Panc1 (cell line): ENCODE results near the gene PVALB. TPM values are rescaled to one million over a fixed set of nuclear protein-coding genes. Genes with fewer than 3 reads are reported as not detected.

Source experiments
- ATAC-seq: fragments of 200-7000 bp; cut with Tn5 transposase; 2 replicates; pipeline ENCODE4 v1.9.1; 2020; ENCODE audit warnings: mild to moderate bottlenecking, moderate library complexity
- BruUV-seq: library from RNA; stranded (reverse); fragments of 400-500 nt; replicated peaks from 2 replicates; lab custom pipeline; 2021; lab: Mats Ljungman, UMichigan
- CTCF ChIA-PET: fragments of 300-600 bp; sonication (Branson Sonifier 250); formaldehyde crosslinking; loops from one replicate; lab custom pipeline; 2022; ENCODE audit warnings: antibody characterized with exemption; lab: Charles Lee
- POLR2A ChIA-PET: fragments of 300-600 bp; sonication (Branson Sonifier 250); formaldehyde crosslinking; loops from one replicate; lab custom pipeline; 2022; ENCODE audit warnings: antibody characterized with exemption; lab: Charles Lee
- DNase-seq: peaks from one replicate; pipeline ENCODE4 v3.0.0-alpha.2; 2010; ENCODE audit warnings: low read depth, low spot score
- H3K27ac ChIP-seq: 2 replicates; pipeline ENCODE4 v1.5.1; 2011; ENCODE audit warnings: mild to moderate bottlenecking, low read length, inconsistent platforms
- H3K27me3 ChIP-seq: fragments of 200-500 bp; sonication (Bioruptor generic); 2 replicates; pipeline ENCODE4 v1.6.0; 2014; ENCODE audit warnings: low read length, inconsistent platforms; ENCODE audit not compliant: control insufficient read depth, insufficient read depth
- H3K36me3 ChIP-seq: fragments of 200-500 bp; sonication (Bioruptor generic); 2 replicates; pipeline ENCODE4 v1.5.1; 2014; ENCODE audit warnings: inconsistent platforms, mild to moderate bottlenecking, low read length, moderate library complexity; ENCODE audit not compliant: control insufficient read depth, insufficient read depth
- H3K4me1 ChIP-seq: 2 replicates; pipeline ENCODE4 v1.5.1; 2011; ENCODE audit warnings: inconsistent platforms, mild to moderate bottlenecking, low read length, moderate library complexity; ENCODE audit not compliant: control insufficient read depth, insufficient read depth
- H3K4me3 ChIP-seq, 2 experiments: 2 replicates each; pipeline ENCODE4 v1.5.1; 2011 to 2012; ENCODE audit warnings: low read depth in 2 of 2, low read length in 2 of 2, mild to moderate bottlenecking in 2 of 2, inconsistent platforms in 1 of 2, moderate library complexity in 1 of 2
- H3K9me3 ChIP-seq: fragments of 200-500 bp; sonication (Bioruptor generic); 2 replicates; pipeline ENCODE4 v1.5.1; 2014; ENCODE audit warnings: low read depth, mild to moderate bottlenecking, inconsistent platforms, low read length, moderate library complexity; ENCODE audit not compliant: control insufficient read depth, insufficient read depth
- CTCF ChIP-seq: fragments of 450-650 bp; IDR thresholded peaks from 2 replicates; pipeline ENCODE4 v1.5.1; 2017; ENCODE audit warnings: mild to moderate bottlenecking
- POLR2AphosphoS5 ChIP-seq: IDR thresholded peaks from 2 replicates; pipeline ENCODE4 v1.6.1; 2012; ENCODE audit warnings: mild to moderate bottlenecking, low read depth, low read length, moderate library complexity
- REST ChIP-seq, 2 experiments: IDR thresholded peaks; 2 replicates each; pipeline ENCODE4 v1.6.1; 2011 to 2012; ENCODE audit warnings: low read depth in 2 of 2, control low read depth in 1 of 2, low read length in 1 of 2, mild to moderate bottlenecking in 1 of 2, moderate library complexity in 1 of 2; ENCODE audit not compliant: insufficient read depth in 1 of 2
- SIN3A ChIP-seq: IDR thresholded peaks from 2 replicates; pipeline ENCODE4 v1.6.1; 2012; ENCODE audit warnings: low read depth, mild to moderate bottlenecking, low read length, moderate library complexity, borderline replicate concordance; ENCODE audit not compliant: insufficient read depth
- TCF7L2 ChIP-seq: IDR thresholded peaks from 2 replicates; pipeline ENCODE4 v1.6.1; 2011; ENCODE audit warnings: mild to moderate bottlenecking, low read depth, low read length, inconsistent platforms
- in situ Hi-C: cut with HindIII; loops from 2 replicates; pipeline ENCODE4 v1.10.0; 2016; ENCODE audit warnings: low sequenced_read_pairs, low pct_unique_long_range_greater_than_20kb
- intact Hi-C: fragments of 100-400 bp; cut with micrococcal nuclease; formaldehyde crosslinking; loops from one replicate; pipeline ENCODE4 v1.10.0; 2022; ENCODE audit not compliant: unreplicated experiment
- total RNA-seq: library from RNA; stranded (reverse); gene quantifications from one replicate; pipeline ENCODE4 v1.2.1, GENCODE V29; 2021; ENCODE audit not compliant: unreplicated experiment

The PVALB gene
- total RNA-seq, 1 experiment from 2014 or later = not detected

- H3K27me3 ChIP-seq = no peaks in the 10 kb centered on the region
- H3K4me3 ChIP-seq = no peak overlapping the region
- DNase-seq = no peak
- no peaks in the 10 kb centered on the region for H3K4me1 ChIP-seq
- H3K36me3 ChIP-seq = no peaks in the 10 kb centered on the region
- ChIA-PET CTCF (no interaction called here), POLR2A (no interaction called here)
- intact Hi-C loops (no loop called here), in situ Hi-C loops (no loop called here)
- TF ChIP-seq POLR2AphosphoS5 (no peak), TCF7L2 (no peak), REST (IDR thresholded peaks at IDR 0.05; ENCODE audit: insufficient read depth in 1 of 2, low read depth in 2 of 2, low read length in 1 of 2) (no peak), CTCF (no peak), SIN3A (no peak)
- no peak overlapping the region for H3K27ac ChIP-seq
- no peak for ATAC-seq
- no peaks in the 10 kb centered on the region for H3K9me3 ChIP-seq
- no TSS peak for BruUV-seq
Observed at GRCh38 chr22:36762687-36763260, 54.1 kb downstream of the PVALB start.

- POLR2A ChIA-PET = no interaction called here
- TF ChIP-seq CTCF (no peak), REST (IDR thresholded peaks at IDR 0.05; ENCODE audit: insufficient read depth in 1 of 2, low read depth in 2 of 2, low read length in 1 of 2) (no peak), POLR2AphosphoS5 (no peak), TCF7L2 (no peak), SIN3A (no peak)
- ATAC-seq = no peak
- CTCF ChIA-PET = no interaction called here
- no peak overlapping the region for H3K4me3 ChIP-seq
- no peaks in the 10 kb centered on the region for H3K4me1 ChIP-seq
- no TSS peak for BruUV-seq
- no peaks in the 10 kb centered on the region for H3K27me3 ChIP-seq
- no peak overlapping the region for H3K27ac ChIP-seq
- no peaks in the 10 kb centered on the region for H3K9me3 ChIP-seq
- H3K36me3 ChIP-seq = no peaks in the 10 kb centered on the region
- intact Hi-C loops = no loop called here
- in situ Hi-C loops = no loop called here
- DNase-seq = no peak
Observed at GRCh38 chr22:36761553-36762240, 55.1 kb downstream of the PVALB start.
